Upper lobe of left lung (tissue), 4 donors: ENCODE data around the gene PPP3R1.

Experiments
- POLR2A ChIP-seq, 4 donors: fragments of 450-650 bp; IDR thresholded peaks; one replicate each; pipeline ENCODE4 v1.5.1; 2016 to 2017; ENCODE audit warnings: antibody characterized with exemption in 4 of 4, mild to moderate bottlenecking in 2 of 4
- TF ChIP-seq, protein P1 (sequence below), 6 experiments: fragments of 450-650 bp in 4 of 6; fragments of 200-600 bp in 2 of 6; sonication (generic) in 2 of 6; IDR thresholded peaks; one replicate each; pipeline ENCODE4 v1.5.1; 2016 to 2019; ENCODE audit warnings: antibody characterized with exemption in 6 of 6

DNA sequence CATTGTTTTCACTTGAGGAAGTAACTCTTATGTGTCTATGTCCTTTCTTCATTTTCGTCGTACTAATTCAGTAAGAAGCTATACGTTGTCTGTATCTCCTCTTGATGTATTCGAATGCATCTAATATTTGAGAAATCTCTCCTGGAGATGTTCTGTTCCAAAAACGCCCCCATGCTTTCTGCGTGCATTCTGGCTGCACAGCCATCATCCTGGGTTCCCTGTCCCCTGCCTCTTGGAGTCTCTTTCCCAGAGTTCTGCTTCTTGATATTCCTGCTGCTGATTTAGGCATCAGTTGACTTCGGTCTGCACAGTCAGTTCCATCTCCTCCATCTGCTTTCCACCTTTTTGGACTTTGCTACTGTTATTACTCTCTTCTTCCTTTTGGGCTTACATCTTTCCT, 81.2 kb downstream of the PPP3R1 start:
- TF ChIP-seq, protein P1, sequence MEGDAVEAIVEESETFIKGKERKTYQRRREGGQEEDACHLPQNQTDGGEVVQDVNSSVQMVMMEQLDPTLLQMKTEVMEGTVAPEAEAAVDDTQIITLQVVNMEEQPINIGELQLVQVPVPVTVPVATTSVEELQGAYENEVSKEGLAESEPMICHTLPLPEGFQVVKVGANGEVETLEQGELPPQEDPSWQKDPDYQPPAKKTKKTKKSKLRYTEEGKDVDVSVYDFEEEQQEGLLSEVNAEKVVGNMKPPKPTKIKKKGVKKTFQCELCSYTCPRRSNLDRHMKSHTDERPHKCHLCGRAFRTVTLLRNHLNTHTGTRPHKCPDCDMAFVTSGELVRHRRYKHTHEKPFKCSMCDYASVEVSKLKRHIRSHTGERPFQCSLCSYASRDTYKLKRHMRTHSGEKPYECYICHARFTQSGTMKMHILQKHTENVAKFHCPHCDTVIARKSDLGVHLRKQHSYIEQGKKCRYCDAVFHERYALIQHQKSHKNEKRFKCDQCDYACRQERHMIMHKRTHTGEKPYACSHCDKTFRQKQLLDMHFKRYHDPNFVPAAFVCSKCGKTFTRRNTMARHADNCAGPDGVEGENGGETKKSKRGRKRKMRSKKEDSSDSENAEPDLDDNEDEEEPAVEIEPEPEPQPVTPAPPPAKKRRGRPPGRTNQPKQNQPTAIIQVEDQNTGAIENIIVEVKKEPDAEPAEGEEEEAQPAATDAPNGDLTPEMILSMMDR (IDR thresholded peaks at IDR 0.05), result no peak
- no peak for TF ChIP-seq POLR2A (IDR thresholded peaks at IDR 0.05)
